Measurements from ENCODE around the gene COL24A1.
"Not testable (repeated sequence)": the region's sequence is repeated elsewhere in the genome, so short reads cannot be mapped to it uniquely, and the experiment has no call there.

COL24A1 gene

GRCh38 chr1:85746777-85747176, 409.8 kb downstream of the COL24A1 start:
- no peak for DNase-seq (ENCODE audit: low read depth, low spot score)
- in situ Hi-C loops (cut with HindIII; ENCODE audit: low sequenced_read_pairs) = no loop called here
- no peak for TF ChIP-seq CTCF (IDR thresholded peaks at IDR 0.05; ENCODE audit: low read depth, low read length)
- H3K4me3 ChIP-seq (ENCODE audit: low read depth, low read length) = no peak overlapping the region

- in situ Hi-C loops (cut with HindIII; ENCODE audit: low sequenced_read_pairs) = no loop called here
- no peak overlapping the region for H3K4me3 ChIP-seq (ENCODE audit: low read depth, low read length)
- DNase-seq (ENCODE audit: low read depth, low spot score) = no peak
- no peak for TF ChIP-seq CTCF (IDR thresholded peaks at IDR 0.05; ENCODE audit: low read depth, low read length)
Measured at GRCh38 chr1:85743814-85744213, 412.8 kb downstream of the COL24A1 start.

- in situ Hi-C loops (cut with HindIII; ENCODE audit: low sequenced_read_pairs) = no loop called here
- no peak for DNase-seq (ENCODE audit: low read depth, low spot score)
- H3K4me3 ChIP-seq (ENCODE audit: low read depth, low read length) = no peak overlapping the region
- TF ChIP-seq CTCF (IDR thresholded peaks at IDR 0.05; ENCODE audit: low read depth, low read length) = no peak
Measured at GRCh38 chr1:85734931-85735330, 421.6 kb downstream of the COL24A1 start.

- no peak for TF ChIP-seq CTCF (IDR thresholded peaks at IDR 0.05; ENCODE audit: low read depth, low read length)
- H3K4me3 ChIP-seq (ENCODE audit: low read depth, low read length) = no peak overlapping the region
- in situ Hi-C loops (cut with HindIII; ENCODE audit: low sequenced_read_pairs) = no loop called here
- DNase-seq (ENCODE audit: low read depth, low spot score) = no peak
Measured at GRCh38 chr1:85718678-85719340, 437.8 kb downstream of the COL24A1 start.

GRCh38 chr1:85714418-85715114, 442.0 kb downstream of the COL24A1 start:
- in situ Hi-C loops (cut with HindIII; ENCODE audit: low sequenced_read_pairs); H3K4me3 ChIP-seq (ENCODE audit: low read depth, low read length); DNase-seq (ENCODE audit: low read depth, low spot score): not testable (repeated sequence)

GRCh38 chr1:85708829-85709227, 447.7 kb downstream of the COL24A1 start:
- TF ChIP-seq CTCF (IDR thresholded peaks at IDR 0.05; ENCODE audit: low read depth, low read length) = no peak
- no peak for DNase-seq (ENCODE audit: low read depth, low spot score)
- in situ Hi-C loops (cut with HindIII; ENCODE audit: low sequenced_read_pairs) = no loop called here
- peak overlapping the region; percentile 67 for H3K4me3 ChIP-seq (ENCODE audit: low read depth, low read length)

Measured in astrocyte of the spinal cord (primary cell).